ENCODE data around the gene PILRB. TPM values are rescaled to one million over a fixed set of nuclear protein-coding genes. Genes with fewer than 3 reads are reported as not detected.
A peak's percentile ranks its signal among the peaks of the same experiment; 100 is the strongest.
"Not testable (repeated sequence)": the region's sequence is repeated elsewhere in the genome, so short reads cannot be mapped to it uniquely, and the experiment has no call there.

PILRB gene
- total RNA-seq, 1 donor from 2014 or later: 21.1 TPM

- H3K27ac ChIP-seq (ENCODE audit: low read depth, low read length); H3K27me3 Mint-ChIP-seq (ENCODE audit: low read depth, unreplicated experiment); H3K9ac ChIP-seq (ENCODE audit: low read length); H3K4me2 ChIP-seq (ENCODE audit: low read length); H4K20me1 ChIP-seq (ENCODE audit: insufficient read depth, low read length); H3K27me3 ChIP-seq (ENCODE audit: insufficient read depth, low read length); H3K4me3 ChIP-seq (ENCODE audit: insufficient read depth, low read depth, low read length); DNase-seq (ENCODE audit: low read depth); FAIRE-seq; H3K36me3 ChIP-seq (ENCODE audit: insufficient read depth, low read length); H3K4me3 Mint-ChIP-seq (ENCODE audit: unreplicated experiment); H2AFZ ChIP-seq (ENCODE audit: low read depth, low read length); H3K9me3 ChIP-seq (ENCODE audit: insufficient read depth, low read depth, low read length); H3K79me2 ChIP-seq (ENCODE audit: insufficient read depth, low read length); H3K4me1 Mint-ChIP-seq (ENCODE audit: low read depth, unreplicated experiment); H3K27ac Mint-ChIP-seq (ENCODE audit: unreplicated experiment); H3K4me1 ChIP-seq (ENCODE audit: insufficient read depth, low read length); H3K9me3 Mint-ChIP-seq (ENCODE audit: unreplicated experiment): not testable (repeated sequence)
- peaks cover 16% of the 10 kb centered on the region for H3K36me3 Mint-ChIP-seq (ENCODE audit: low read depth, unreplicated experiment)
Measured at GRCh38 chr7:100326914-100327313, 31.0 kb upstream of the PILRB start.

- peak overlapping the region; percentile 84 for H2AFZ ChIP-seq (ENCODE audit: low read depth, low read length)
- not testable (repeated sequence) for H3K36me3 ChIP-seq (ENCODE audit: insufficient read depth, low read length); H3K9me3 ChIP-seq (ENCODE audit: insufficient read depth, low read depth, low read length); H3K4me1 Mint-ChIP-seq (ENCODE audit: low read depth, unreplicated experiment); H3K27me3 Mint-ChIP-seq (ENCODE audit: low read depth, unreplicated experiment); H4K20me1 ChIP-seq (ENCODE audit: insufficient read depth, low read length); H3K36me3 Mint-ChIP-seq (ENCODE audit: low read depth, unreplicated experiment); H3K27me3 ChIP-seq (ENCODE audit: insufficient read depth, low read length); H3K79me2 ChIP-seq (ENCODE audit: insufficient read depth, low read length); H3K4me1 ChIP-seq (ENCODE audit: insufficient read depth, low read length); FAIRE-seq; H3K9me3 Mint-ChIP-seq (ENCODE audit: unreplicated experiment)
- peak overlapping the region; percentile 91 for H3K4me3 Mint-ChIP-seq (ENCODE audit: unreplicated experiment)
- H3K27ac ChIP-seq (ENCODE audit: low read depth, low read length): peak overlapping the region; percentile 79
- peak overlapping the region; percentile 72 for H3K27ac Mint-ChIP-seq (ENCODE audit: unreplicated experiment)
- peak overlapping the region; percentile 74 for H3K4me3 ChIP-seq (ENCODE audit: insufficient read depth, low read depth, low read length)
- H3K4me2 ChIP-seq (ENCODE audit: low read length): peak overlapping the region; percentile 77
- peak; percentile 86 for DNase-seq (ENCODE audit: low read depth)
- H3K9ac ChIP-seq (ENCODE audit: low read length): peak overlapping the region; percentile 87
Measured at GRCh38 chr7:100335566-100336466, 22.1 kb upstream of the PILRB start.

- H3K9ac ChIP-seq (ENCODE audit: low read length): peak overlapping the region; percentile 59
- Mint-ChIP-seq H3K4me3 (ENCODE audit: unreplicated experiment) (peak overlapping the region; percentile 70), H3K36me3 (ENCODE audit: low read depth, unreplicated experiment) (peaks cover 16% of the 10 kb centered on the region)
- H3K79me2 ChIP-seq (ENCODE audit: insufficient read depth, low read length): peaks cover 25% of the 10 kb centered on the region
- not testable (repeated sequence) for H3K9me3 Mint-ChIP-seq (ENCODE audit: unreplicated experiment); FAIRE-seq; H3K27me3 Mint-ChIP-seq (ENCODE audit: low read depth, unreplicated experiment); H3K4me1 ChIP-seq (ENCODE audit: insufficient read depth, low read length); H3K4me3 ChIP-seq (ENCODE audit: insufficient read depth, low read depth, low read length); H3K9me3 ChIP-seq (ENCODE audit: insufficient read depth, low read depth, low read length); H3K36me3 ChIP-seq (ENCODE audit: insufficient read depth, low read length); H3K4me1 Mint-ChIP-seq (ENCODE audit: low read depth, unreplicated experiment); H2AFZ ChIP-seq (ENCODE audit: low read depth, low read length); H3K27me3 ChIP-seq (ENCODE audit: insufficient read depth, low read length); H3K27ac Mint-ChIP-seq (ENCODE audit: unreplicated experiment)
- peak; percentile 64 for DNase-seq (ENCODE audit: low read depth)
- peaks cover 18% of the 10 kb centered on the region for H4K20me1 ChIP-seq (ENCODE audit: insufficient read depth, low read length)
- peak overlapping the region; percentile 72 for H3K4me2 ChIP-seq (ENCODE audit: low read length)
- peak overlapping the region; percentile 61 for H3K27ac ChIP-seq (ENCODE audit: low read depth, low read length)
Measured at GRCh38 chr7:100338083-100338696, 19.7 kb upstream of the PILRB start.

- not testable (repeated sequence) for H3K9me3 ChIP-seq (ENCODE audit: insufficient read depth, low read depth, low read length); H3K4me3 ChIP-seq (ENCODE audit: insufficient read depth, low read depth, low read length); H3K9ac ChIP-seq (ENCODE audit: low read length); H3K27me3 Mint-ChIP-seq (ENCODE audit: low read depth, unreplicated experiment); H3K4me3 Mint-ChIP-seq (ENCODE audit: unreplicated experiment); DNase-seq (ENCODE audit: low read depth); H3K27me3 ChIP-seq (ENCODE audit: insufficient read depth, low read length); H3K27ac ChIP-seq (ENCODE audit: low read depth, low read length); H3K36me3 ChIP-seq (ENCODE audit: insufficient read depth, low read length); FAIRE-seq; H2AFZ ChIP-seq (ENCODE audit: low read depth, low read length); H3K9me3 Mint-ChIP-seq (ENCODE audit: unreplicated experiment); H3K4me2 ChIP-seq (ENCODE audit: low read length)
- Mint-ChIP-seq H3K36me3 (ENCODE audit: low read depth, unreplicated experiment) (peaks cover 16% of the 10 kb centered on the region), H3K4me1 (ENCODE audit: low read depth, unreplicated experiment) (peaks cover 13% of the 10 kb centered on the region), H3K27ac (ENCODE audit: unreplicated experiment) (peak overlapping the region; percentile 12)
- Histone ChIP-seq H4K20me1 (ENCODE audit: insufficient read depth, low read length) (peaks cover 34% of the 10 kb centered on the region), H3K4me1 (ENCODE audit: insufficient read depth, low read length) (peaks cover 17% of the 10 kb centered on the region), H3K79me2 (ENCODE audit: insufficient read depth, low read length) (peaks cover 22% of the 10 kb centered on the region)
Measured at GRCh38 chr7:100341286-100341685, 16.6 kb upstream of the PILRB start.
